Vagina (tissue), 2 donors: ENCODE data around the gene ANKRD42. TPM values are rescaled to one million over a fixed set of nuclear protein-coding genes. Genes with fewer than 3 reads are reported as not detected.
A peak's percentile ranks its signal among the peaks of the same experiment; 100 is the strongest.

ENCODE experiments used
- DNase-seq, 2 donors: peaks; one replicate each; pipeline ENCODE4 v3.0.0-alpha.2; 2017; ENCODE audit errors: extremely low spot score in 2 of 2
- H3K27ac ChIP-seq: fragments of 200-600 bp; sonication (generic); one replicate; pipeline ENCODE4 v1.5.1; 2019
- H3K27me3 ChIP-seq: fragments of 200-600 bp; sonication (generic); one replicate; pipeline ENCODE4 v1.5.1; 2019
- H3K36me3 ChIP-seq, 2 donors: fragments of 200-600 bp; sonication (generic); one replicate each; pipeline ENCODE4 v1.5.1; 2017 to 2019
- H3K4me1 ChIP-seq: fragments of 200-600 bp; sonication (generic); one replicate; pipeline ENCODE4 v1.5.1; 2019
- H3K4me3 ChIP-seq, 2 donors: fragments of 200-600 bp; sonication (generic); 1 replicate in 1 of 2; 2 replicates in 1 of 2; pipeline ENCODE4 v1.5.1; 2016 to 2019
- H3K9me3 ChIP-seq: fragments of 200-600 bp; sonication (generic); one replicate; pipeline ENCODE4 v1.5.1; 2019
- POLR2A ChIP-seq, 2 donors: fragments of 450-650 bp; IDR thresholded peaks; one replicate each; pipeline ENCODE4 v1.6.1; 2017; ENCODE audit warnings: antibody characterized with exemption in 2 of 2, mild to moderate bottlenecking in 2 of 2, moderate library complexity in 2 of 2
- POLR2AphosphoS5 ChIP-seq, 2 donors: sonication (generic); formaldehyde crosslinking; IDR thresholded peaks; one replicate each; pipeline ENCODE4 v1.9.0; 2017; ENCODE audit warnings: antibody characterized with exemption in 2 of 2, mild to moderate bottlenecking in 2 of 2, low read depth in 1 of 2; ENCODE audit not compliant: insufficient read depth in 1 of 2
- intact Hi-C: fragments of 100-400 bp; cut with DNase I; formaldehyde crosslinking; loops from one replicate; pipeline ENCODE4 v1.15.1; 2023
- total RNA-seq: library from RNA; depleted of rRNA; stranded (reverse); fragments of >200 nt; gene quantifications from one replicate; pipeline ENCODE4 v1.2.3, GENCODE V29; 2016
- TF ChIP-seq, protein P1 (sequence below), 3 experiments: fragments of 450-650 bp in 2 of 3; fragments of 200-600 bp in 1 of 3; sonication (generic) in 1 of 3; IDR thresholded peaks; one replicate each; pipeline ENCODE4 v1.5.1; 2017 to 2019; ENCODE audit warnings: antibody characterized with exemption in 3 of 3, mild to moderate bottlenecking in 2 of 3, moderate library complexity in 2 of 3

Gene ANKRD42
- total RNA-seq, 1 donor from 2014 or later = 10.3 TPM

DNA sequence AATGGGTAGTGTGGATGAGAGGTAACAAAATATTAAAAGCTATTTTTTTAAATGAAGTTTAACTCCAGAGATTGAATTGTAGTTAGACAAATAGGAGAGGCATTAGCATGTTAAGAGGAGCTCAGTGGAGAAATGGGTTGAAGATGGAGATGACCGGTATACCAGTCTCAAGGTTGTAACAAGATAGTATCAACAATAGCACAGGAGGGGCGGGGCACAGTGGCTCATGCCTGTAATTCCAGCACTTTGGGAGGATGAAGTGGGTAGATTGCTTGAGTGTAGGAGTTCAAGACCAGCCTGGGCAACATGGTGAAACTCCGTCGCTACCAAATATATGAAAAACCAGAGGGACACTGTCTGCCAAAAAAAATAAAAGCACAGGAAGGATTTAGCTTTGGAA, 6.0 kb upstream of the ANKRD42 start:
- no peak for DNase-seq

GRCh38 chr11:83191491-83191890, 2.0 kb upstream of the ANKRD42 start:
- Histone ChIP-seq H3K27me3 (no peaks in the 10 kb centered on the region), H3K4me1 (peaks cover 38% of the 10 kb centered on the region), H3K4me3 (no peak overlapping the region), H3K36me3 (peaks cover 0 to 31% of the 10 kb centered on the region in 2 donors), H3K27ac (no peak overlapping the region), H3K9me3 (no peaks in the 10 kb centered on the region)
- TF ChIP-seq, protein P1, sequence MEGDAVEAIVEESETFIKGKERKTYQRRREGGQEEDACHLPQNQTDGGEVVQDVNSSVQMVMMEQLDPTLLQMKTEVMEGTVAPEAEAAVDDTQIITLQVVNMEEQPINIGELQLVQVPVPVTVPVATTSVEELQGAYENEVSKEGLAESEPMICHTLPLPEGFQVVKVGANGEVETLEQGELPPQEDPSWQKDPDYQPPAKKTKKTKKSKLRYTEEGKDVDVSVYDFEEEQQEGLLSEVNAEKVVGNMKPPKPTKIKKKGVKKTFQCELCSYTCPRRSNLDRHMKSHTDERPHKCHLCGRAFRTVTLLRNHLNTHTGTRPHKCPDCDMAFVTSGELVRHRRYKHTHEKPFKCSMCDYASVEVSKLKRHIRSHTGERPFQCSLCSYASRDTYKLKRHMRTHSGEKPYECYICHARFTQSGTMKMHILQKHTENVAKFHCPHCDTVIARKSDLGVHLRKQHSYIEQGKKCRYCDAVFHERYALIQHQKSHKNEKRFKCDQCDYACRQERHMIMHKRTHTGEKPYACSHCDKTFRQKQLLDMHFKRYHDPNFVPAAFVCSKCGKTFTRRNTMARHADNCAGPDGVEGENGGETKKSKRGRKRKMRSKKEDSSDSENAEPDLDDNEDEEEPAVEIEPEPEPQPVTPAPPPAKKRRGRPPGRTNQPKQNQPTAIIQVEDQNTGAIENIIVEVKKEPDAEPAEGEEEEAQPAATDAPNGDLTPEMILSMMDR (IDR thresholded peaks at IDR 0.05) = no peak
- TF ChIP-seq POLR2A (IDR thresholded peaks at IDR 0.05) = no peak
- TF ChIP-seq POLR2AphosphoS5 (IDR thresholded peaks at IDR 0.05; ENCODE audit: insufficient read depth in 1 of 2, low read depth in 1 of 2) = no peak
- no peak for DNase-seq
- intact Hi-C loops = loop anchor here (5.0 kb wide), 1 partner anchor 289 kb away; the partner anchor contains the start of genes DDIAS and PRCP

More for the DNA sequence above, 6.0 kb upstream of the ANKRD42 start:
- Histone ChIP-seq H3K27ac (no peak overlapping the region), H3K4me3 (no peak overlapping the region), H3K27me3 (no peaks in the 10 kb centered on the region), H3K36me3 (peaks cover 3 to 69% of the 10 kb centered on the region in 2 donors), H3K9me3 (no peaks in the 10 kb centered on the region), H3K4me1 (peaks cover 11% of the 10 kb centered on the region)
- intact Hi-C loops = no loop called here
- TF ChIP-seq POLR2AphosphoS5 (IDR thresholded peaks at IDR 0.05; ENCODE audit: insufficient read depth in 1 of 2, low read depth in 1 of 2) (no peak), POLR2A (IDR thresholded peaks at IDR 0.05) (no peak)
- TF ChIP-seq, protein P1 (IDR thresholded peaks at IDR 0.05) = no peak

- TF ChIP-seq, protein P1 (IDR thresholded peaks at IDR 0.05) = no peak
- TF ChIP-seq POLR2AphosphoS5 (IDR thresholded peaks at IDR 0.05; ENCODE audit: insufficient read depth in 1 of 2, low read depth in 1 of 2) = no peak
- TF ChIP-seq POLR2A (IDR thresholded peaks at IDR 0.05) = no peak
- Histone ChIP-seq H3K27ac (no peak overlapping the region), H3K4me3 (peak overlapping the region; percentile 69 to 88), H3K4me1 (peaks cover 42% of the 10 kb centered on the region), H3K36me3 (peaks cover 0 to 26% of the 10 kb centered on the region in 2 donors), H3K27me3 (no peaks in the 10 kb centered on the region), H3K9me3 (no peaks in the 10 kb centered on the region)
- DNase-seq = no peak
- intact Hi-C loops = loop anchor here (5.0 kb wide), 1 partner anchor 290 kb away; the partner anchor contains the start of genes DDIAS and PRCP
Measured at GRCh38 chr11:83191986-83192385, 1.5 kb upstream of the ANKRD42 start.

- peaks cover 0 to 22% of the 10 kb centered on the region in 2 donors for H3K36me3 ChIP-seq
- H3K4me1 ChIP-seq = peaks cover 50% of the 10 kb centered on the region
- peak overlapping the region; percentile 69 to 88 for H3K4me3 ChIP-seq
- H3K27me3 ChIP-seq = no peaks in the 10 kb centered on the region
- DNase-seq = no peak
- peak overlapping the region; percentile 77 for H3K27ac ChIP-seq
- TF ChIP-seq POLR2A (IDR thresholded peaks at IDR 0.05) (no peak), POLR2AphosphoS5 (IDR thresholded peaks at IDR 0.05; ENCODE audit: insufficient read depth in 1 of 2, low read depth in 1 of 2) (no peak)
- TF ChIP-seq, protein P1 (IDR thresholded peaks at IDR 0.05) = no peak
- intact Hi-C loops = loop anchor here (5.0 kb wide), 1 partner anchor 290 kb away; the partner anchor contains the start of genes DDIAS and PRCP
- no peaks in the 10 kb centered on the region for H3K9me3 ChIP-seq
Measured at GRCh38 chr11:83192606-83193245, 786 bp upstream of the ANKRD42 start.
